ENCODE data around the gene ADAM10. TPM values are rescaled to one million over a fixed set of nuclear protein-coding genes. Genes with fewer than 3 reads are reported as not detected.
"Not testable (repeated sequence)": the region's sequence is repeated elsewhere in the genome, so short reads cannot be mapped to it uniquely, and the experiment has no call there.

The ADAM10 gene
- total RNA-seq, 2 donors from 2014 or later = 191 to 211 TPM

DNA sequence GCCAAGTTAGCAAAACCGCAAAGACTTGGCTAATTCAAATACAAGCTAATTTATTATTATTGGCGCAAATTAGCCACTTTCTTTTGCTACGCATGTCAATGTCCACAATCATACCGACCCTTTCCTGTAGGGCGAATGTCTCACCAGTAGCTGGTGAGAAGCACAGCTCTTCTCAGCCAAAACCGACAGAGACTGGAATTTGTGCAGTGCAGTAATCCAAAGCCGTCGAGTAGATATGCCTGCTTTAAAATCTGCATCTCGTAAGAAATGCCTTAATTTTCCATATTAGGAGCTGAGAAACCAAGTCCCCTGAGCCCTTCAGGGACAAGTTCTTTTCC lies 21.0 kb upstream of the ADAM10 start:
- no peaks in the 10 kb centered on the region for H3K36me3 ChIP-seq (ENCODE audit: control insufficient read depth, insufficient read depth, low read length)
- Mint-ChIP-seq H3K27ac (peak overlapping the region; percentile 96), H3K4me1 (peaks cover 15% of the 10 kb centered on the region), H3K9me3 (no peaks in the 10 kb centered on the region), H3K36me3 (ENCODE audit: low read depth) (no peaks in the 10 kb centered on the region), H3K27me3 (ENCODE audit: insufficient read depth) (no peaks in the 10 kb centered on the region), H3K4me3 (no peak overlapping the region)
- TF ChIP-seq, protein P1, sequence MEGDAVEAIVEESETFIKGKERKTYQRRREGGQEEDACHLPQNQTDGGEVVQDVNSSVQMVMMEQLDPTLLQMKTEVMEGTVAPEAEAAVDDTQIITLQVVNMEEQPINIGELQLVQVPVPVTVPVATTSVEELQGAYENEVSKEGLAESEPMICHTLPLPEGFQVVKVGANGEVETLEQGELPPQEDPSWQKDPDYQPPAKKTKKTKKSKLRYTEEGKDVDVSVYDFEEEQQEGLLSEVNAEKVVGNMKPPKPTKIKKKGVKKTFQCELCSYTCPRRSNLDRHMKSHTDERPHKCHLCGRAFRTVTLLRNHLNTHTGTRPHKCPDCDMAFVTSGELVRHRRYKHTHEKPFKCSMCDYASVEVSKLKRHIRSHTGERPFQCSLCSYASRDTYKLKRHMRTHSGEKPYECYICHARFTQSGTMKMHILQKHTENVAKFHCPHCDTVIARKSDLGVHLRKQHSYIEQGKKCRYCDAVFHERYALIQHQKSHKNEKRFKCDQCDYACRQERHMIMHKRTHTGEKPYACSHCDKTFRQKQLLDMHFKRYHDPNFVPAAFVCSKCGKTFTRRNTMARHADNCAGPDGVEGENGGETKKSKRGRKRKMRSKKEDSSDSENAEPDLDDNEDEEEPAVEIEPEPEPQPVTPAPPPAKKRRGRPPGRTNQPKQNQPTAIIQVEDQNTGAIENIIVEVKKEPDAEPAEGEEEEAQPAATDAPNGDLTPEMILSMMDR (conservative IDR thresholded peaks at IDR 0.05) = peak; percentile 40
- no peaks in the 10 kb centered on the region for H3K9me3 ChIP-seq (ENCODE audit: control insufficient read depth, low read length)
- H3K4me1 ChIP-seq (ENCODE audit: control insufficient read depth, insufficient read depth, low read length) = no peaks in the 10 kb centered on the region
- no peak for DNase-seq
- no peaks in the 10 kb centered on the region for H3K27me3 ChIP-seq (ENCODE audit: control insufficient read depth, insufficient read depth, low read length, poor library complexity, severe bottlenecking)
- peak overlapping the region; percentile 83 for H3K4me3 ChIP-seq (ENCODE audit: low read length)
- H3K27ac ChIP-seq (ENCODE audit: low read depth, low read length) = peak overlapping the region; percentile 80
- 19 to 31% methylated on average over 6 to 9 of the region's 9 CpGs for WGBS, 2 experiments (ENCODE audit: insufficient coverage in 1 of 2, insufficient read length in 1 of 2)
- H3K9ac ChIP-seq (ENCODE audit: extremely low read depth, low read length, poor library complexity, severe bottlenecking) = peak overlapping the region; percentile 11

DNA sequence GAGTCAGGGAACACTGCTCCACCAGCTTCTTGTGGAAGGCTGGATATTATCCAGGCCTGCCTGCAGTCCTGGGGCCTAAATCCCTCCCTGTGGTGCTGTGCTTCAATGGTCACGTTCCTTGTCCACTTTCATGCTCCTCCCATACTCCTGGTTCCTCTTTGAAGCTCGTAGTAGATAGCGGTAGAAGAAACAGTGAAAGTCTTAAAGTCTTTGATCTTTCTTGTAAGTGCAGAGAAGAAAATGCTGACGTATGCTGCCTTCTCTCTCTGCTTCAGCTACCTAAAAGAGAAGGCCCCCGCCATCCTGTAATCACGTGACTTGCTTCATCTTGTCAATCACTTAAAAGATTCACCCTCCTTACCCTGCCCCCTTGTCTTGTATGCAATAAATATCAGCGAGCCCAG lies 19.1 kb upstream of the ADAM10 start:
- H3K27me3 ChIP-seq (ENCODE audit: control insufficient read depth, insufficient read depth, low read length, poor library complexity, severe bottlenecking); H3K9ac ChIP-seq (ENCODE audit: extremely low read depth, low read length, poor library complexity, severe bottlenecking); H3K4me3 ChIP-seq (ENCODE audit: low read length); DNase-seq; H3K27me3 Mint-ChIP-seq (ENCODE audit: insufficient read depth); H3K4me3 Mint-ChIP-seq; H3K27ac ChIP-seq (ENCODE audit: low read depth, low read length); H3K36me3 Mint-ChIP-seq (ENCODE audit: low read depth); H3K4me1 ChIP-seq (ENCODE audit: control insufficient read depth, insufficient read depth, low read length); H3K36me3 ChIP-seq (ENCODE audit: control insufficient read depth, insufficient read depth, low read length); H3K27ac Mint-ChIP-seq: not testable (repeated sequence)
- H3K9me3 ChIP-seq (ENCODE audit: control insufficient read depth, low read length) = peaks cover 11% of the 10 kb centered on the region
- WGBS, 2 experiments (ENCODE audit: insufficient coverage in 1 of 2, insufficient read length in 1 of 2) = 92% methylated on average over 6 to 7 of the region's 7 CpGs
- Mint-ChIP-seq H3K9me3 (peaks cover 13% of the 10 kb centered on the region), H3K4me1 (peaks cover 15% of the 10 kb centered on the region)

DNA sequence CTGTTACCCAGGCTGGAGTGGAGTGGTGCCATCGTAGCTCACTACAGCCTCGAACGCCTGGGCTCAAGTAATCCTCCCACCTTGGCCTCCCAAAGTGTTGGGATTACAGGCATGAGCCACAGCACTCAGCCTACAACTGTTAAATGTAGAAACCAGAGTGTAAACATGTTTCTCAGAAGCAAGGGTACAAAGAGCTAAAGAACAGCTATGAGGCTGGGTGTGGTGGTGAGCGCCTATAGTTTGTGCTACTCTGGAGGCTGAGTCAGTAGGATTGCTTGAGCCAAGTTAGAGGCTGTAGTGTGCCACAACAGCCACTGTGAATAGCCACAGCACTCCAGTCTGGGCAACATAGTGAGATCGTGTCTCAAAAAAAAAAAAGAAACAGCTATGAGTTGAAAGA lies 16.8 kb upstream of the ADAM10 start:
- Mint-ChIP-seq H3K4me3 (no peak overlapping the region), H3K4me1 (peaks cover 8% of the 10 kb centered on the region), H3K36me3 (ENCODE audit: low read depth) (no peaks in the 10 kb centered on the region), H3K27ac (no peak overlapping the region), H3K27me3 (ENCODE audit: insufficient read depth) (no peaks in the 10 kb centered on the region), H3K9me3 (peaks cover 13% of the 10 kb centered on the region)
- 82 to 90% methylated on average over 4 to 5 of the region's 5 CpGs for WGBS, 2 experiments (ENCODE audit: insufficient coverage in 1 of 2, insufficient read length in 1 of 2)
- Histone ChIP-seq H3K27me3 (ENCODE audit: control insufficient read depth, insufficient read depth, low read length, poor library complexity, severe bottlenecking) (no peaks in the 10 kb centered on the region), H3K4me1 (ENCODE audit: control insufficient read depth, insufficient read depth, low read length) (no peaks in the 10 kb centered on the region), H3K27ac (ENCODE audit: low read depth, low read length) (no peak overlapping the region), H3K4me3 (ENCODE audit: low read length) (no peak overlapping the region), H3K9me3 (ENCODE audit: control insufficient read depth, low read length) (peaks cover 11% of the 10 kb centered on the region), H3K9ac (ENCODE audit: extremely low read depth, low read length, poor library complexity, severe bottlenecking) (no peak overlapping the region), H3K36me3 (ENCODE audit: control insufficient read depth, insufficient read depth, low read length) (no peaks in the 10 kb centered on the region)
- DNase-seq = no peak
- TF ChIP-seq, protein P1 (conservative IDR thresholded peaks at IDR 0.05) = no peak

DNA sequence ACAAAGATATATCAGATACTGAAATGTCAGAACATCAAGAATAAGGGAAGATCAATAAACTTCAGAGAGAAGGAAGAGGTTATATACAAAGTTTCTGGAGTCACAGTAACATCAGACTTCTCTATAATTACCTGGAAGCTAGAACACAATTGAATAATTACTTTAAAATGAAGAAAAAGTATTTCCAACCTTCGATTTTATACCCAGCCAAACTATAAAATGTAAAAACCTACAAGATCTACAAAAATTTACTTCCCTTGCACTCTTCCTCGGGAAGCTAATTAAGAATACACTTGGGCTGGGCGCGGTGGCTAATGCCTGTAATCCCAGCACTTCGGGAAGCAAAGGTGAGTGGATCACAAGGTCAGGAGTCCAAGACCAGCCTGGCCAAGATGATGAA lies 15.0 kb upstream of the ADAM10 start:
- 92 to 94% methylated on average over 5 of the region's 5 CpGs for WGBS, 2 experiments (ENCODE audit: insufficient coverage in 1 of 2, insufficient read length in 1 of 2)
- Mint-ChIP-seq H3K36me3 (ENCODE audit: low read depth) (no peaks in the 10 kb centered on the region), H3K27me3 (ENCODE audit: insufficient read depth) (no peaks in the 10 kb centered on the region), H3K27ac (no peak overlapping the region), H3K4me1 (no peaks in the 10 kb centered on the region), H3K4me3 (no peak overlapping the region), H3K9me3 (peaks cover 13% of the 10 kb centered on the region)
- Histone ChIP-seq H3K9ac (ENCODE audit: extremely low read depth, low read length, poor library complexity, severe bottlenecking) (no peak overlapping the region), H3K9me3 (ENCODE audit: control insufficient read depth, low read length) (peaks cover 11% of the 10 kb centered on the region), H3K36me3 (ENCODE audit: control insufficient read depth, insufficient read depth, low read length) (no peaks in the 10 kb centered on the region), H3K27ac (ENCODE audit: low read depth, low read length) (no peak overlapping the region), H3K27me3 (ENCODE audit: control insufficient read depth, insufficient read depth, low read length, poor library complexity, severe bottlenecking) (no peaks in the 10 kb centered on the region), H3K4me1 (ENCODE audit: control insufficient read depth, insufficient read depth, low read length) (no peaks in the 10 kb centered on the region), H3K4me3 (ENCODE audit: low read length) (no peak overlapping the region)
- no peak for DNase-seq
- TF ChIP-seq, protein P1 (conservative IDR thresholded peaks at IDR 0.05) = no peak
